GM12878 (cell line): ENCODE measurements around the gene AMOTL1. TPM values are rescaled to one million over a fixed set of nuclear protein-coding genes. Genes with fewer than 3 reads are reported as not detected.

Experiments
- ATAC-seq: fragments of 200-7000 bp; cut with Tn5 transposase; 3 replicates; pipeline ENCODE4 v1.9.1; 2020; ENCODE audit warnings: mild to moderate bottlenecking, moderate library complexity
- BruUV-seq: library from RNA; stranded (reverse); fragments of 400-500 nt; replicated peaks from 2 replicates; lab custom pipeline; 2021; lab: Mats Ljungman, UMichigan
- CTCF ChIA-PET: fragments of 300-600 bp; sonication (Branson Sonifier 250); formaldehyde crosslinking; extraction: SDS; loops from one replicate; lab custom pipeline; 2021; ENCODE audit warnings: inconsistent platforms; lab: Yijun Ruan, JAX
- POLR2A ChIA-PET: fragments of 350-600 bp; formaldehyde crosslinking; extraction: SDS; loops from one replicate; lab custom pipeline; 2021; ENCODE audit warnings: inconsistent platforms; lab: Charles Lee
- RAD21 ChIA-PET: fragments of 300-600 bp; sonication (Branson Sonifier 250); formaldehyde crosslinking; loops from one replicate; lab custom pipeline; 2023; ENCODE audit warnings: antibody characterized with exemption; ENCODE audit not compliant: unreplicated experiment; lab: Charles Lee
- SMC1A ChIA-PET: fragments of 300-600 bp; sonication (Branson Sonifier 250); formaldehyde crosslinking; loops from one replicate; lab custom pipeline; 2023; ENCODE audit not compliant: unreplicated experiment, uncharacterized antibody; lab: Charles Lee
- DNase-seq: peaks from one replicate; pipeline ENCODE4 v3.0.0-alpha.2; 2011; ENCODE audit warnings: low read depth, low spot score
- FAIRE-seq: peaks from 3 replicates; lab custom pipeline; 2011; peaks lifted over from hg19 to GRCh38; lab: Jason Lieb, UNC
- H2AFZ ChIP-seq: 2 replicates; pipeline ENCODE4 v1.6.0; 2011; ENCODE audit warnings: low read depth, low read length, control low read depth; ENCODE audit not compliant: control insufficient read depth
- H3K27ac ChIP-seq: 2 replicates; pipeline ENCODE4 v1.5.1; 2011; ENCODE audit warnings: control low read depth; ENCODE audit not compliant: control insufficient read depth, insufficient read depth
- H3K27me3 ChIP-seq, 2 experiments: replicated peaks in 1 of 2; 2 replicates each; pipeline versions ENCODE4 v1.6.0 to v1.6.1; 2011; ENCODE audit warnings: low read length in 1 of 2; ENCODE audit not compliant: control insufficient read depth in 2 of 2, insufficient read depth in 2 of 2
- H3K36me3 ChIP-seq, 2 experiments: 2 replicates each; pipeline ENCODE4 v1.5.1; 2011; ENCODE audit warnings: low read length in 1 of 2; ENCODE audit not compliant: control insufficient read depth in 2 of 2, insufficient read depth in 2 of 2
- H3K4me1 ChIP-seq: 2 replicates; pipeline ENCODE4 v1.6.1; 2011; ENCODE audit warnings: mild to moderate bottlenecking, low read length, moderate library complexity, mixed read lengths; ENCODE audit not compliant: control insufficient read depth, insufficient read depth
- H3K4me2 ChIP-seq: 2 replicates; pipeline ENCODE4 v1.6.0; 2011; ENCODE audit warnings: control low read depth; ENCODE audit not compliant: control insufficient read depth, insufficient read depth
- H3K4me3 ChIP-seq: fragments of 200-600 bp; sonication (generic); 2 replicates; pipeline ENCODE4 v1.5.1; 2016
- H3K79me2 ChIP-seq: 2 replicates; pipeline ENCODE4 v1.6.0; 2011; ENCODE audit warnings: low read length; ENCODE audit not compliant: control insufficient read depth, insufficient read depth
- H3K9ac ChIP-seq: 2 replicates; pipeline ENCODE4 v1.8.0; 2011; ENCODE audit warnings: low read length, control low read depth, mixed read lengths; ENCODE audit not compliant: control insufficient read depth, insufficient read depth
- H3K9me3 ChIP-seq: replicated peaks from 3 replicates; pipeline ENCODE4 v1.5.1; 2011; ENCODE audit warnings: mild to moderate bottlenecking, low read length; ENCODE audit not compliant: control insufficient read depth, insufficient read depth
- H4K20me1 ChIP-seq: 2 replicates; pipeline ENCODE4 v1.6.0; 2011; ENCODE audit not compliant: control insufficient read depth, insufficient read depth
- EED ChIP-seq: sonication (generic); IDR thresholded peaks from 2 replicates; pipeline ENCODE4 v1.6.1; 2016; ENCODE audit warnings: antibody characterized with exemption, low read depth
- FOS ChIP-seq: IDR thresholded peaks from 3 replicates; pipeline ENCODE4 v1.6.1; 2011; ENCODE audit warnings: borderline replicate concordance; ENCODE audit not compliant: insufficient read length; ENCODE audit errors: extremely low read depth
- HDAC2 ChIP-seq: fragments of 200-600 bp; sonication (generic); IDR thresholded peaks from 2 replicates; pipeline ENCODE4 v1.6.1; 2017
- IRF3 ChIP-seq: fragments of 450-650 bp; IDR thresholded peaks from 2 replicates; pipeline ENCODE4 v1.6.1; 2014; ENCODE audit warnings: mild to moderate bottlenecking
- MYC ChIP-seq: IDR thresholded peaks from 2 replicates; pipeline ENCODE4 v1.6.1; 2011; ENCODE audit warnings: mild to moderate bottlenecking, low read length, moderate library complexity, inconsistent platforms; ENCODE audit not compliant: insufficient read depth, insufficient replicate concordance, insufficient read length, severe bottlenecking
- NFIC ChIP-seq: IDR thresholded peaks from 2 replicates; pipeline ENCODE4 v1.6.1; 2012; ENCODE audit warnings: low read depth, mild to moderate bottlenecking, inconsistent platforms, low read length, moderate library complexity
- NFXL1 ChIP-seq: fragments of 450-650 bp; IDR thresholded peaks from 2 replicates; pipeline ENCODE4 v1.6.1; 2017; ENCODE audit warnings: antibody characterized with exemption, mild to moderate bottlenecking, borderline replicate concordance
- PAX5 ChIP-seq: IDR thresholded peaks from 2 replicates; pipeline ENCODE4 v1.6.1; 2011; ENCODE audit warnings: low read depth, low read length, borderline replicate concordance
- SUZ12 ChIP-seq: fragments of 200-600 bp; sonication (generic); IDR thresholded peaks from one replicate; pipeline ENCODE4 v1.6.1; 2018; ENCODE audit warnings: antibody characterized with exemption, mild to moderate bottlenecking; ENCODE audit not compliant: unreplicated experiment
- WRNIP1 ChIP-seq: IDR thresholded peaks from 2 replicates; pipeline ENCODE4 v1.6.1; 2011; ENCODE audit warnings: low read depth, low read length, improper control_type of control experiment, borderline replicate concordance
- ZBTB33 ChIP-seq: fragments of 450-650 bp; IDR thresholded peaks from 2 replicates; pipeline ENCODE4 v1.6.1; 2017; ENCODE audit warnings: mild to moderate bottlenecking
- WGBS: methylation state at CpG from one replicate; pipeline ENCODE4 v1.1.6; 2016; ENCODE audit warnings: low lambda C conversion rate; ENCODE audit not compliant: insufficient replicate concordance, insufficient coverage; ENCODE audit errors: missing lambda C conversion rate; 5-methylcytosine and 5-hydroxymethylcytosine counted together
- in situ Hi-C: fragments of 300-500 bp; cut with MboI; formaldehyde crosslinking; loops from 9 replicates; pipeline ENCODE4 v1.14.3; 2018; ENCODE audit warnings: mixed read lengths
- intact Hi-C: fragments of 100-400 bp; cut with micrococcal nuclease; formaldehyde crosslinking; loops from one replicate; pipeline ENCODE4 v1.14.2; 2022; ENCODE audit not compliant: unreplicated experiment
- polyA plus RNA-seq, 11 experiments: library from polyadenylated mRNA; depleted of rRNA in 4 of 11; unstranded in 6 of 11; stranded (reverse) in 5 of 11; fragments of >200 nt; fragmentation: Nextera tagmentation in 4 of 11; fragmentation: Illumina TruSeq in 1 of 11; extraction: Ambion mirVana in 4 of 11; extraction: Trizol in 1 of 11; gene quantifications; 1 replicate in 1 of 11; 2 replicates in 10 of 11; pipeline versions ENCODE4 v1.2.1 to v1.2.3, GENCODE V29; 2011 to 2016; ENCODE audit warnings: inconsistent platforms in 2 of 11, missing spikeins in 2 of 11, low read depth in 1 of 11
- total RNA-seq, 4 experiments: library from RNA; depleted of rRNA in 3 of 4; stranded (reverse); fragments of >200 nt in 3 of 4; fragmentation: Illumina TruSeq in 1 of 4; extraction: Trizol in 1 of 4; gene quantifications; 2 replicates each; pipeline versions ENCODE4 v1.2.1 to v1.2.3, GENCODE V29; 2013 to 2021

Gene AMOTL1
- total and polyA plus RNA-seq, 10 of the 15 experiments (the other 5 are each of a cell fraction or from before 2014, with no cell fraction given) = under 0.01 to 0.41 (median 0.01) TPM; not detected in 7

DNA sequence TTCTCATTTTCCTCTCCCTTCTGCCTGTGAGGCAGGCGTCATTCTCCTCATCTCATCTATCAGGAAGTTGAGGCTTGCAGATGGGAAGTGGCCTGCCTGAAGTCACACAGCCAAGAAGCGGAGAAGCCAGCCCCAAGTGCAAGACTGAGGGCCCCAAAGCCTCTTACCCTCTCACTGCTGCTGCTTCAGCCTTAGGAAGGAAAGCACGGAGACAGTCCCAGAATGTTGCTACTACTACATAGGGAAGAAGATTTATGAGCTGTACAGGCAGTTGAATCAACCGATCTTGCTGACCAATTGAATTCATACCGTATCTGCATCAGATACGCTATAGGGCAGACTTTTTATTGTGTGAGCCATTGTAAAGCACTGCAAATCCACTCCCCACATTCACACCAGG is 116.2 kb downstream of the AMOTL1 start (continued):
- TF ChIP-seq NFIC (no peak), NFXL1 (no peak), EED (no peak), FOS (no peak), ZBTB33 (no peak), MYC (no peak), HDAC2 (no peak), IRF3 (no peak), WRNIP1 (no peak)

DNA sequence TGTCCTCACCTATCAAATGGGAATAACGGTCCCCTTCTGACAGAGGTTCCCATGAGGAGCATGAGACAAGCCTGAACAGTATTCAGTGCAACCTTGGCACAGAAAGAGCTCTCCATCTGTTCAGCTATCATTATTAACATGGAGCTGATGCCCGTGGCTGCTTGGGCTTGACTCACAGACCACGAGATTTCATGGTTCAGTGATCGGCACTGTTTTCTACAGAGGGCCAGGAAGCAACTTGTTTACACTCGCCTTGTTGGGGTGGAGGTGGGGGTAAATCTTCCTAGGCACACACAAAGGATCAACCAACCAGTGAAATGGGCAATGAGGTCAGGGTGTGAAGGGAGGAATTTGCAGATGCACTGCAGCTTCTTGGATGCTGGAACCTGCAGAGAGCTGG is 117.0 kb downstream of the AMOTL1 start:
- no peak for TF ChIP-seq SUZ12
- 0 out of 2 replicates have a peak, but pooled peaks have one; percentile 26 for TF ChIP-seq PAX5
- peak; percentile 77 for ATAC-seq
- Histone ChIP-seq H4K20me1 (no peaks in the 10 kb centered on the region), H3K9me3 (no peaks in the 10 kb centered on the region), H3K36me3 (no peaks in the 10 kb centered on the region), H3K79me2 (no peaks in the 10 kb centered on the region), H3K27me3 (no peaks in the 10 kb centered on the region; a peak in 1 of 4 replicates), H3K27ac (no peak overlapping the region), H3K9ac (no peak overlapping the region), H3K4me1 (no peaks in the 10 kb centered on the region), H2AFZ (no peak overlapping the region), H3K4me3 (no peak overlapping the region), H3K4me2 (no peak overlapping the region)
- no peak for FAIRE-seq
- 1% methylated on average over 5 of the region's 5 CpGs for WGBS
- in situ Hi-C loops (no loop called here), intact Hi-C loops (no loop called here)
- ChIA-PET CTCF (interaction anchor here (1.2 to 1.9 kb wide), 2 partner anchors 8 to 12 kb away, joined by 3 to 8 read pairs; no protein-coding TSS in a partner anchor), POLR2A (no interaction called here), RAD21 (interaction anchor here (1.2 kb wide), 2 partner anchors 11 to 40 kb away, joined by 3 read pairs; no protein-coding TSS in a partner anchor), SMC1A (interaction anchor here (3.0 kb wide), 1 partner anchor 13 kb away, joined by 10 read pairs; no protein-coding TSS in a partner anchor)
- DNase-seq = peak; percentile 31
- no TSS peak for BruUV-seq
